ENCODE data around the gene ARL15. TPM values are rescaled to one million over a fixed set of nuclear protein-coding genes. Genes with fewer than 3 reads are reported as not detected.

ARL15 gene
- total RNA-seq, 1 donor: 22.0 TPM

DNA sequence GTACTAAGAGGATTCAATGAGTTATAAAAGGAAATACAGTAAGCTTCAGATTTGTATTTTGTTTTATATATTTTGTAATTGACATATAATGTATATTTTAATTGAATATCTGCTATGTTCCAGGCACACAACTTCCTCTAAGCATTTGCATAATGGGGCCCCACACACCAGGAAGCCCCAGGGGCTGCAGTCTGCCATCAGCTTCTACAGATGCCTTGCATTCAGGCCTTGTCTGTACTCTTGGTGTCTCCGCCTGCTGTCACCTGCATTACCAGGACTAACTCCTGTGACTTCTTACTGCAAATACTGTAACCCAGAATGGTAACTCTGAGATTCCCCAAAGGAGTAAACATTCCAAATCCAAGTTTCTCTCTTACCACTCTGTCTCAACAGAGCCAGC is 20.6 kb downstream of the ARL15 start:
- DNase-seq (ENCODE audit: low read depth): no peak
- H3K4me3 ChIP-seq (ENCODE audit: low read depth, low read length): no peak overlapping the region
- TF ChIP-seq, protein P1, sequence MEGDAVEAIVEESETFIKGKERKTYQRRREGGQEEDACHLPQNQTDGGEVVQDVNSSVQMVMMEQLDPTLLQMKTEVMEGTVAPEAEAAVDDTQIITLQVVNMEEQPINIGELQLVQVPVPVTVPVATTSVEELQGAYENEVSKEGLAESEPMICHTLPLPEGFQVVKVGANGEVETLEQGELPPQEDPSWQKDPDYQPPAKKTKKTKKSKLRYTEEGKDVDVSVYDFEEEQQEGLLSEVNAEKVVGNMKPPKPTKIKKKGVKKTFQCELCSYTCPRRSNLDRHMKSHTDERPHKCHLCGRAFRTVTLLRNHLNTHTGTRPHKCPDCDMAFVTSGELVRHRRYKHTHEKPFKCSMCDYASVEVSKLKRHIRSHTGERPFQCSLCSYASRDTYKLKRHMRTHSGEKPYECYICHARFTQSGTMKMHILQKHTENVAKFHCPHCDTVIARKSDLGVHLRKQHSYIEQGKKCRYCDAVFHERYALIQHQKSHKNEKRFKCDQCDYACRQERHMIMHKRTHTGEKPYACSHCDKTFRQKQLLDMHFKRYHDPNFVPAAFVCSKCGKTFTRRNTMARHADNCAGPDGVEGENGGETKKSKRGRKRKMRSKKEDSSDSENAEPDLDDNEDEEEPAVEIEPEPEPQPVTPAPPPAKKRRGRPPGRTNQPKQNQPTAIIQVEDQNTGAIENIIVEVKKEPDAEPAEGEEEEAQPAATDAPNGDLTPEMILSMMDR (IDR thresholded peaks at IDR 0.05; ENCODE audit: insufficient read depth, low read length): no peak

- TF ChIP-seq, protein P1 (IDR thresholded peaks at IDR 0.05; ENCODE audit: insufficient read depth, low read length): no peak
- DNase-seq (ENCODE audit: low read depth): no peak
- H3K4me3 ChIP-seq (ENCODE audit: low read depth, low read length): no peak overlapping the region
Measured at GRCh38 chr5:54288568-54289217, 21.7 kb downstream of the ARL15 start.

GRCh38 chr5:54285686-54286085 is 24.7 kb downstream of the ARL15 start:
- H3K4me3 ChIP-seq (ENCODE audit: low read depth, low read length): no peak overlapping the region
- TF ChIP-seq, protein P1 (IDR thresholded peaks at IDR 0.05; ENCODE audit: insufficient read depth, low read length): no peak
- DNase-seq (ENCODE audit: low read depth): no peak

DNA sequence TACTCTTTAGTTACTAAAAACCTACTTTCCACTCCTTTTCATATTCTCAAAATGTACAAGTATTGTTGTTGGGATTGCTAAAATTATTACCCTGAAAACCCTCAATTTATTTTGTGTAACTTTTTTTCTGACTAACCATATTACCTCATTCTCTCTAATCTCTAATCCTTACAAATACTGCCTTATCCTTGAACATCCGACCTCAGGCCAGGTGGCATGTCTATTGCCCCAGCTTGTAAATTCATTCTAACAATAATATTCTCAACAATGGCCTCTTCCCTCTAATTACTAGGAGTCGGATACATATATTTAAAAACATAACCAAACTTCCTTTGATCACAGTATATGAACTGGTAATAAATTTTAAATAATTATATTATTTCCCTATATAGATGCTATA is 25.8 kb downstream of the ARL15 start:
- TF ChIP-seq, protein P1 (IDR thresholded peaks at IDR 0.05; ENCODE audit: insufficient read depth, low read length): no peak
- H3K4me3 ChIP-seq (ENCODE audit: low read depth, low read length): no peak overlapping the region
- DNase-seq (ENCODE audit: low read depth): no peak

- TF ChIP-seq, protein P1 (IDR thresholded peaks at IDR 0.05; ENCODE audit: insufficient read depth, low read length): no peak
- no peak for DNase-seq (ENCODE audit: low read depth)
- H3K4me3 ChIP-seq (ENCODE audit: low read depth, low read length): no peak overlapping the region
Measured at GRCh38 chr5:54282876-54283275, 27.5 kb downstream of the ARL15 start.

DNA sequence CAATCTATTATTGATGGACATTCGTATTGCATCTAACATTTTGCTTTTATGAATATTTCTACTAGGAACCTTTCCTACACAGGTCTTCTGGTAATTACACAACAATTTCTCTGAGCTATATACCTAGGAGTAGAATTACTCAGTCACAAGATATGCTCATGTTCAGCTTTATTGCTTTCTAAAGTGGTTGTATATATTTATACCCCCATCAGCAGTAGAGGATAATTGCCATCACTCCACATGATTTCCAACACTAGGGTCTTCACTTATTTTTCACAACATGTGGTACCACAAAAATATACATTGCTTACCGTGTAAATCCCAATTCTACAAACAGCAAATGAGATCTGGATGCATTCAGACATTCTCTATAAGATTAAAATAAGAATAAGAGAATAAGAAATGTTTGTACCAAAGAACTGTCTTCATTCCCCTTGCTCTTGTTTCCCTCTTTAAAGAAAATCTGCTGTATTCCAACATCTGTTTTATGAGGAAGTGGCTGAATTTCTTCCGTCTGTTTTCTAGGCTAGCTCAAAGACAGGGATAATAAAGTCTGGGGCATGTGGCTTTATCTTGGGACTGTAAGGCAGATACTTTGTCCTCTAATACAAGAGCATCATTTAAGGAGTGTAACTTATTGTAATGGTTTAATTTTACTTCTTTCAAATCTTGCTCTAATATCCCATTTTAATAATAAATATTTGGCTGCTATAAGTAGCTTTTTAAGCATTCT is 28.2 kb downstream of the ARL15 start:
- TF ChIP-seq, protein P1 (IDR thresholded peaks at IDR 0.05; ENCODE audit: insufficient read depth, low read length): no peak
- no peak overlapping the region for H3K4me3 ChIP-seq (ENCODE audit: low read depth, low read length)
- no peak for DNase-seq (ENCODE audit: low read depth)
